HEK293T (cell line): ENCODE measurements around the gene IL1RL1.

Source experiments
- CTCF ChIA-PET: fragments of 350-600 bp; formaldehyde crosslinking; extraction: SDS; loops from one replicate; lab custom pipeline; 2021; ENCODE audit warnings: antibody characterized with exemption, inconsistent platforms; lab: Yijun Ruan, JAX
- POLR2A ChIA-PET: fragments of 350-600 bp; formaldehyde crosslinking; extraction: SDS; loops from one replicate; lab custom pipeline; 2020; ENCODE audit warnings: antibody characterized with exemption, inconsistent platforms; lab: Yijun Ruan, JAX
- DNase-seq: peaks from one replicate; pipeline ENCODE4 v3.0.0; 2012; ENCODE audit warnings: mixed read lengths; ENCODE audit errors: extremely low spot score
- ARNT ChIP-seq: fragments of 450-650 bp; IDR thresholded peaks from 2 replicates; pipeline ENCODE4 v1.6.1; 2017; ENCODE audit warnings: mild to moderate bottlenecking
- BHLHE40 ChIP-seq: fragments of 450-650 bp; IDR thresholded peaks from 2 replicates; pipeline ENCODE4 v1.6.1; 2016; ENCODE audit warnings: mild to moderate bottlenecking, moderate library complexity, borderline replicate concordance
- CTBP1 ChIP-seq: fragments of 450-650 bp; IDR thresholded peaks from 2 replicates; pipeline ENCODE4 v1.6.1; 2016; ENCODE audit warnings: borderline replicate concordance
- ELF4 ChIP-seq: fragments of 450-650 bp; IDR thresholded peaks from 2 replicates; pipeline ENCODE4 v1.6.1; 2017; ENCODE audit warnings: antibody characterized with exemption
- FOXA1 ChIP-seq: fragments of 450-650 bp; IDR thresholded peaks from 2 replicates; pipeline ENCODE4 v1.6.1; 2016; ENCODE audit warnings: mild to moderate bottlenecking
- FOXK2 ChIP-seq: fragments of 450-650 bp; IDR thresholded peaks from 2 replicates; pipeline ENCODE4 v1.6.1; 2016; ENCODE audit warnings: mild to moderate bottlenecking
- FOXM1 ChIP-seq: fragments of 450-650 bp; IDR thresholded peaks from 2 replicates; pipeline ENCODE4 v1.6.1; 2017; ENCODE audit warnings: mild to moderate bottlenecking, borderline replicate concordance
- HDGF ChIP-seq: fragments of 450-650 bp; IDR thresholded peaks from 2 replicates; pipeline ENCODE4 v1.6.1; 2017; ENCODE audit warnings: antibody characterized with exemption, borderline replicate concordance
- L3MBTL2 ChIP-seq: fragments of 450-650 bp; conservative IDR thresholded peaks from 2 replicates; pipeline ENCODE4 v1.6.1; 2016; ENCODE audit warnings: mild to moderate bottlenecking
- LEF1 ChIP-seq: fragments of 450-650 bp; IDR thresholded peaks from 2 replicates; pipeline ENCODE4 v1.6.1; 2017; ENCODE audit warnings: mild to moderate bottlenecking, borderline replicate concordance
- NFRKB ChIP-seq: fragments of 450-650 bp; IDR thresholded peaks from 2 replicates; pipeline ENCODE4 v1.6.1; 2016; ENCODE audit warnings: mild to moderate bottlenecking, moderate library complexity
- PKNOX1 ChIP-seq: fragments of 450-650 bp; IDR thresholded peaks from 2 replicates; pipeline ENCODE4 v1.6.1; 2016
- SP1 ChIP-seq: fragments of 450-650 bp; IDR thresholded peaks from 2 replicates; pipeline ENCODE4 v1.6.1; 2017
- SUZ12 ChIP-seq: fragments of 450-650 bp; IDR thresholded peaks from 2 replicates; pipeline ENCODE4 v1.6.1; 2016; ENCODE audit warnings: mild to moderate bottlenecking
- TARDBP ChIP-seq: fragments of 450-650 bp; IDR thresholded peaks from 2 replicates; pipeline ENCODE4 v1.6.1; 2016
- ZNF384 ChIP-seq: fragments of 450-650 bp; IDR thresholded peaks from 2 replicates; pipeline ENCODE4 v1.6.1; 2016

Gene IL1RL1

GRCh38 chr2:102337012-102337411 lies 25.6 kb downstream of the IL1RL1 start:
- no peak for TF ChIP-seq LEF1
- TF ChIP-seq PKNOX1, result no peak
- no peak for TF ChIP-seq ARNT
- TF ChIP-seq SUZ12, result no peak
- no peak for TF ChIP-seq FOXM1
- no peak for TF ChIP-seq BHLHE40
- TF ChIP-seq SP1, result no peak
- no peak for TF ChIP-seq FOXK2
- TF ChIP-seq ELF4, result no peak
- no peak for TF ChIP-seq ZNF384
- TF ChIP-seq L3MBTL2, result no peak
- no peak for TF ChIP-seq TARDBP
- no peak for TF ChIP-seq NFRKB
- no peak for TF ChIP-seq CTBP1
- TF ChIP-seq FOXA1, result no peak
- TF ChIP-seq HDGF, result no peak
- POLR2A ChIA-PET, result no interaction called here
- no peak for DNase-seq
- CTCF ChIA-PET, result interaction anchor here (1.1 kb wide), 1 partner anchor 35 kb away, joined by 3 read pairs; no protein-coding TSS in a partner anchor

DNA sequence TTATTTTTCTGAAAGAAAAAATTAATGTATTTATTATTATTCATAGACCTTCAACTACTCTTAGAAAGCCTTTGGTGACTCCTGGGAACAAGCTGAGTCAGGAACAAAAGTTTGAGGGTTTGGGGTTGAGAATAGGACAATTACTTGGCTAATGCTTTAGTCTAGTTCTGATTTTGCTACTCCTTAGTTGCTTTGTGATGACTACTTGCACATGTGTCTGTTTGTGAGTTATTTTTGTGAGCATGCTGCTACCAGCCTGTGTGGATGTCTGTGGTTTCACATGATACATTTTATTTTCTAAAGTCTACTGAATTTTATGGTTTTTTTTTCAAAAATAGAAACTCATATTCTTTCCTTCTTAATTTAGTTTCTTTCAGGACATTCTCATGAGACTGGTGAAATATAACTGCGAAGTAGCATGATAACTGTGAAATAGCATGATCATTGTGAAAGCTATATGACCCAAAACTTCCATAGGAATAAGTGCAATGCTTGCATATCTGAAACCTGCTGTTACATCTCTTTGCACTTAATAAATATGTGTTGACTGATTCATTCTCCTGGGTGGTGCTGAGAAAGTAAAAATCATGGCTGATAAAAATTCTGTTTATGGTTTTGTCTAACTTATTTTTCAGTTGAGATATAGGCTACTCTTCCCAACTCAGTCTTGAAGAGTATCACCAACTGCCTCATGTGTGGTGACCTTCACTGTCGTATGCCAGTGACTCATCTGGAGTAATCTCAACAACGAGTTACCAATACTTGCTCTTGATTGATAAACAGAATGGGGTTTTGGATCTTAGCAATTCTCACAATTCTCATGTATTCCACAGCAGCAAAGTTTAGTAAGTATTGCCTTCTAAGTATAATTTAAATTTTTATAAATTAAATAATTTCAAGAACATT lies 26.4 kb downstream of the IL1RL1 start:
- TF ChIP-seq ARNT, result no peak
- no peak for TF ChIP-seq ZNF384
- TF ChIP-seq LEF1, result no peak
- no peak for TF ChIP-seq CTBP1
- TF ChIP-seq BHLHE40, result no peak
- no peak for TF ChIP-seq PKNOX1
- no peak for TF ChIP-seq ELF4
- TF ChIP-seq TARDBP, result no peak
- TF ChIP-seq SUZ12, result no peak
- no peak for TF ChIP-seq FOXK2
- TF ChIP-seq FOXM1, result no peak
- TF ChIP-seq HDGF, result no peak
- TF ChIP-seq NFRKB, result no peak
- TF ChIP-seq SP1, result no peak
- TF ChIP-seq FOXA1, result no peak
- TF ChIP-seq L3MBTL2, result no peak
- DNase-seq, result no peak
- POLR2A ChIA-PET, result no interaction called here
- CTCF ChIA-PET, result no interaction called here

- POLR2A ChIA-PET, result no interaction called here
- TF ChIP-seq SUZ12, result no peak
- TF ChIP-seq LEF1, result no peak
- TF ChIP-seq ELF4, result no peak
- TF ChIP-seq NFRKB, result no peak
- TF ChIP-seq TARDBP, result no peak
- TF ChIP-seq HDGF, result no peak
- no peak for TF ChIP-seq ZNF384
- TF ChIP-seq FOXK2, result no peak
- no peak for TF ChIP-seq ARNT
- DNase-seq, result no peak
- CTCF ChIA-PET, result no interaction called here
Observed at GRCh38 chr2:102340778-102341177, 29.4 kb downstream of the IL1RL1 start.

- no peak for TF ChIP-seq FOXM1
- TF ChIP-seq ARNT, result no peak
- TF ChIP-seq PKNOX1, result no peak
- no peak for TF ChIP-seq CTBP1
- TF ChIP-seq HDGF, result no peak
- TF ChIP-seq ELF4, result no peak
- TF ChIP-seq L3MBTL2, result no peak
- TF ChIP-seq ZNF384, result no peak
- DNase-seq, result no peak
- ChIA-PET POLR2A (no interaction called here), CTCF (interaction anchor here (0.6 kb wide), 1 partner anchor 100 kb away, joined by 5 read pairs; no protein-coding TSS in a partner anchor)
Observed at GRCh38 chr2:102342888-102343287, 31.5 kb downstream of the IL1RL1 start.

GRCh38 chr2:102344397-102344796 lies 33.0 kb downstream of the IL1RL1 start:
- no peak for DNase-seq
- ChIA-PET POLR2A (no interaction called here), CTCF (no interaction called here)
- TF ChIP-seq FOXM1 (no peak), BHLHE40 (no peak), CTBP1 (no peak), TARDBP (no peak), NFRKB (no peak)

DNA sequence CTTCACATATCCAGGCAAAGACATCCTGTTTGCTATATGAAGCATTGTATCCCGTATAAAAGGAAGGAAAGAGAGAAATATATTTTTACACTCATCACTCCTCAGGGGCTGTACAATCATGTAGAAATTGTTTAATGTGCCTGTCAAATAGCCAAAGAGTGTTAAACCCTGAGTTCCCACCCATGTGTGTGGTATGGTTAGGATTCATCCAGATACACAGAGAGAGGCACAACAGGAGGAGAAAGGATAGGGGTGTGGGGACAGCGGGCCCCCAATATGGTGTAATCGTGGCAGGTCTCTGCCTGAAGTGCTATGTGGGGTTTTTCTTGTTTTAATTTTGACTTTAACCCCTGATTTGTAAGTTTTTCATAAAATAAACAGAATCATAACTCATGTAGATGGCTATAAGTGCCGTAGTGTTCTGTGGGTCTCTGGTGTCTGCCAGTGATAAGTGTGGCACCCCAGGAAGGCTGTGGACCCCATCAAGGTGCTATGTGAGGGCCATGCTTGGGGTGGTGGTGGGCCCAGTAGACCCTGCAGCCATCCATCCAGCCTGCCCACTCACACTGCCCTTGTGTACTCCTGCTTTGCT lies 34.1 kb downstream of the IL1RL1 start:
- no peak for TF ChIP-seq FOXM1
- no peak for TF ChIP-seq L3MBTL2
- TF ChIP-seq FOXA1, result no peak
- TF ChIP-seq NFRKB, result no peak
- TF ChIP-seq BHLHE40, result no peak
- no peak for TF ChIP-seq CTBP1
- TF ChIP-seq ARNT, result no peak
- TF ChIP-seq SP1, result no peak
- no peak for TF ChIP-seq ZNF384
- no peak for TF ChIP-seq FOXK2
- no peak for TF ChIP-seq TARDBP
- TF ChIP-seq SUZ12, result no peak
- no peak for TF ChIP-seq PKNOX1
- ChIA-PET CTCF (no interaction called here), POLR2A (no interaction called here)
- no peak for DNase-seq
